Thymus (tissue), 11 donors: Measurements from ENCODE around the gene STX2. TPM values are rescaled to one million over a fixed set of nuclear protein-coding genes. Genes with fewer than 3 reads are reported as not detected.

ENCODE experiments used
- DNase-seq, 9 donors: peaks; one replicate each; pipeline ENCODE4 v3.0.0-alpha.2; 2013; ENCODE audit warnings: low spot score in 9 of 9, low read depth in 6 of 9, missing footprints in 1 of 9
- H3K27ac ChIP-seq, 2 donors: one replicate each; pipeline ENCODE4 v1.5.1; 2013; ENCODE audit warnings: control low read depth in 1 of 2, low read depth in 1 of 2, low read length in 1 of 2, mild to moderate bottlenecking in 1 of 2, moderate library complexity in 1 of 2
- H3K27me3 ChIP-seq, 2 donors: one replicate each; pipeline ENCODE4 v1.5.1; 2013; ENCODE audit warnings: low read length in 1 of 2; ENCODE audit not compliant: control insufficient read depth in 2 of 2, insufficient read depth in 1 of 2
- H3K36me3 ChIP-seq, 2 donors: one replicate each; pipeline ENCODE4 v1.5.1; 2013; ENCODE audit warnings: low read length in 1 of 2, mild to moderate bottlenecking in 1 of 2, moderate library complexity in 1 of 2; ENCODE audit not compliant: control insufficient read depth in 2 of 2, insufficient read depth in 2 of 2
- H3K4me1 ChIP-seq, 2 donors: one replicate each; pipeline ENCODE4 v1.5.1; 2013; ENCODE audit warnings: low read length in 2 of 2; ENCODE audit not compliant: control insufficient read depth in 2 of 2, insufficient read depth in 2 of 2
- H3K4me3 ChIP-seq, 2 donors: one replicate each; pipeline ENCODE4 v1.5.1; 2013; ENCODE audit warnings: low read length in 2 of 2, control low read depth in 1 of 2, mild to moderate bottlenecking in 1 of 2
- H3K9me3 ChIP-seq, 2 donors: one replicate each; pipeline ENCODE4 v1.5.1; 2013; ENCODE audit warnings: low read length in 1 of 2, mild to moderate bottlenecking in 1 of 2; ENCODE audit not compliant: control insufficient read depth in 2 of 2, insufficient read depth in 1 of 2
- WGBS: extraction: QIAGEN DNeasy Blood & Tissue Kit; methylation state at CpG from one replicate; pipeline ENCODE4 v1.1.7; 2013; 5-methylcytosine and 5-hydroxymethylcytosine counted together
- polyA plus RNA-seq: library from polyadenylated mRNA; stranded (reverse); fragments of 200-250 nt; gene quantifications from one replicate; pipeline ENCODE4 v1.2.3, GENCODE V29; 2013
- total RNA-seq: library from RNA; stranded (reverse); fragments of 120-200 nt; gene quantifications from one replicate; pipeline ENCODE4 v1.2.4, GENCODE V29; 2013
- donor health status: healthy.

The STX2 gene
- total and polyA plus RNA-seq, 2 donors: 8.8 to 18.3 TPM

GRCh38 chr12:130839770-130840404 lies 837 bp upstream of the STX2 start:
- Histone ChIP-seq H3K27me3 (no peaks in the 10 kb centered on the region), H3K4me3 (peak overlapping the region; percentile 31 to 94), H3K27ac (no peak overlapping the region), H3K36me3 (no peaks in the 10 kb centered on the region), H3K9me3 (no peaks in the 10 kb centered on the region), H3K4me1 (peaks cover 3 to 17% of the 10 kb centered on the region in 2 donors)
- WGBS: 81% methylated on average over 11 of the region's 11 CpGs
- no peak for DNase-seq

- Histone ChIP-seq H3K27ac (no peak overlapping the region), H3K4me1 (peaks cover 3 to 17% of the 10 kb centered on the region in 2 donors), H3K9me3 (no peaks in the 10 kb centered on the region), H3K36me3 (no peaks in the 10 kb centered on the region), H3K27me3 (no peaks in the 10 kb centered on the region), H3K4me3 (peak overlapping the region; percentile 61 to 94)
- WGBS: 21% methylated on average over 38 of the region's 38 CpGs
- DNase-seq: peak in 5 of 9 donors; percentile 17 to 47 (median 26)
Observed at GRCh38 chr12:130838284-130838950, 633 bp downstream of the STX2 start.

GRCh38 chr12:130835436-130835835 lies 3.6 kb downstream of the STX2 start:
- H3K27ac ChIP-seq: no peak overlapping the region
- H3K27me3 ChIP-seq: no peaks in the 10 kb centered on the region
- WGBS: 96% methylated on average over 6 of the region's 6 CpGs
- peaks cover 3 to 17% of the 10 kb centered on the region in 2 donors for H3K4me1 ChIP-seq
- no peaks in the 10 kb centered on the region for H3K9me3 ChIP-seq
- H3K36me3 ChIP-seq: no peaks in the 10 kb centered on the region
- no peak overlapping the region for H3K4me3 ChIP-seq
- DNase-seq: no peak

- Histone ChIP-seq H3K36me3 (no peaks in the 10 kb centered on the region), H3K27ac (no peak overlapping the region), H3K27me3 (no peaks in the 10 kb centered on the region), H3K4me1 (peaks cover 3 to 19% of the 10 kb centered on the region in 2 donors), H3K9me3 (no peaks in the 10 kb centered on the region), H3K4me3 (no peak overlapping the region)
- no peak for DNase-seq
- 62% methylated on average over 11 of the region's 11 CpGs for WGBS
Observed at GRCh38 chr12:130835011-130835410, 4.0 kb downstream of the STX2 start.

- Histone ChIP-seq H3K27ac (no peak overlapping the region), H3K4me3 (no peak overlapping the region), H3K4me1 (peaks cover 3 to 15% of the 10 kb centered on the region in 2 donors), H3K9me3 (no peaks in the 10 kb centered on the region), H3K27me3 (no peaks in the 10 kb centered on the region), H3K36me3 (no peaks in the 10 kb centered on the region)
- WGBS: 93% methylated on average over 17 of the region's 17 CpGs
- DNase-seq: no peak
Observed at GRCh38 chr12:130832561-130833209, 6.4 kb downstream of the STX2 start.

GRCh38 chr12:130831876-130832405 lies 7.1 kb downstream of the STX2 start:
- no peak for DNase-seq
- Histone ChIP-seq H3K9me3 (no peaks in the 10 kb centered on the region), H3K27ac (no peak overlapping the region), H3K4me1 (peaks cover 3 to 15% of the 10 kb centered on the region in 2 donors), H3K27me3 (no peaks in the 10 kb centered on the region), H3K36me3 (no peaks in the 10 kb centered on the region), H3K4me3 (no peak overlapping the region)
- 95% methylated on average over 5 of the region's 5 CpGs for WGBS

GRCh38 chr12:130831246-130831645 lies 7.8 kb downstream of the STX2 start:
- DNase-seq: no peak
- WGBS: 83% methylated on average over 4 of the region's 4 CpGs
- H3K36me3 ChIP-seq: no peaks in the 10 kb centered on the region
- peaks cover 3 to 18% of the 10 kb centered on the region in 2 donors for H3K4me1 ChIP-seq
- H3K27me3 ChIP-seq: no peaks in the 10 kb centered on the region
- H3K27ac ChIP-seq: no peak overlapping the region
- H3K9me3 ChIP-seq: no peaks in the 10 kb centered on the region
- no peak overlapping the region for H3K4me3 ChIP-seq

GRCh38 chr12:130830246-130830551 lies 8.9 kb downstream of the STX2 start:
- Histone ChIP-seq H3K27me3 (no peaks in the 10 kb centered on the region), H3K9me3 (no peaks in the 10 kb centered on the region), H3K36me3 (no peaks in the 10 kb centered on the region), H3K4me3 (no peak overlapping the region), H3K4me1 (peaks cover 3 to 20% of the 10 kb centered on the region in 2 donors), H3K27ac (no peak overlapping the region)
- DNase-seq: no peak
- WGBS: 94% methylated on average over 14 of the region's 14 CpGs
